ENCODE results near the gene SLC6A7. TPM values are rescaled to one million over a fixed set of nuclear protein-coding genes. Genes with fewer than 3 reads are reported as not detected.
A peak's percentile ranks its signal among the peaks of the same experiment; 100 is the strongest.

SLC6A7 gene
- total RNA-seq, 4 donors from 2014 or later, result not detected

DNA sequence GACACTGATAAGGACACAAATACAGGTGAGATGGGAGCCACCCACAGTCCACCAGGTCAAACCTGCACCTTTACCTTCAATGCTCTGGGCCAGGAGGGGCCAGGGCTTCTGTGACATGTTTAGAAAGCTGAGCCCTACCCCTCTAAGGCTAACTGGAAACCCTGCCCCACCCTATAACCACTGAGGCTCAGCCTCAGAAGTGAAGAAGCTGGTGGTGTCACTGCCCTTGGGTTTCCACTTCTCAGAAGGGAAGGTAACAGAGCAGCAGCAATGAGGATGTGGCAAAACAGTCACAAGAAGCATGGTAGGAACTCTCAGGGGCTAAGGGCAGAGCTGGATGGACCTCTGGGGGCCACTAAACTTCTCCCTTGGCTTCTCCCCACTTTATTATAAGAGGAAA is 40.2 kb upstream of the SLC6A7 start:
- Histone ChIP-seq H3K4me1 (peaks cover under 1 to 100% (median 30%) of the 10 kb centered on the region in 3 donors), H3K27ac (peak overlapping the region in 3 of 4 donors; percentile 65 to 90 (median 83)), H3K4me3 (peak overlapping the region in 1 of 2 donors; percentile 63), H3K27me3 (no peaks in the 10 kb centered on the region), H3K36me3 (peaks cover 0 to 19% of the 10 kb centered on the region in 2 donors), H3K9me3 (no peaks in the 10 kb centered on the region)
- no peak for ATAC-seq
- no peak for TF ChIP-seq POLR2AphosphoS5 (IDR thresholded peaks at IDR 0.05)

DNA sequence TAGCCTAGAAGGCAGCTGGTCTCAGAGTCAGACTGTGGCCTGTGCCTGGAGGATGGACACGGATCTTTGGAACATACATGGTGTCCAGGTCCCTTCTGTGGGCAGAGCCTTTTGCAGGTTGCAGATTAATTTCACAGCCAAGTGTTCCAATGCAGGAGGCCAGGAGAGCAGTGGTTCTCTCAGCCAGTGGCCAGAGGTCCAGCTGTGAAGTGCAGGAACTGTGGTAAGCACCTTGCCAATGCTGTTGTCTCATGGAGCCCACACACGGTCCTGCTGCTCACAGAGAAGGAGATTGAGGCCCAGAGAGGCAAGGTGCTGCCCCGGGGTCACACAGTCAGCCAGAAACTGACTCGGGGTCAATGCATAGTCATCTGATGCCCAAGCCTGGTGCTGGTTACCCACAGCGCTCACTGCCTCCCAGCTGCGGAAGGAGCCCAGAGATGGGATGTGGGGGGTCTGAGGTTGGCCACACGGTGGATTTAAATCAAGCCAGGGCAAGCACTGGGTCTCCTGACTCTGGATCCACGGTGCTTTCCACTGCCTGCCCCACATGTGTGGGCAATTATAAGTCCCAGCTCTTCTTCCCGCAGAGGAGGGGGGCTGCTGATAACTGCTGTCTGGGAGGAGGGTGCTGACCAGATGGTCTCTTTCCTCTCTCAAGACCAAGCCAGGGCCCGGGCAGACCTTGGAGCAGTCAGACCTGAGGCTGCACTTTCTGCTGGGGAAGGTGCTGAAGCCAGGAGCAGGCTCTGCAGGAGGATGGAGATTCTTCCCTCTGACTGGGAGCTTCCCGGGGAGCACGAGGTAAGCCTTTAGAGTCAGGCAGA is 37.0 kb upstream of the SLC6A7 start:
- ATAC-seq, result no peak
- TF ChIP-seq, protein P1, sequence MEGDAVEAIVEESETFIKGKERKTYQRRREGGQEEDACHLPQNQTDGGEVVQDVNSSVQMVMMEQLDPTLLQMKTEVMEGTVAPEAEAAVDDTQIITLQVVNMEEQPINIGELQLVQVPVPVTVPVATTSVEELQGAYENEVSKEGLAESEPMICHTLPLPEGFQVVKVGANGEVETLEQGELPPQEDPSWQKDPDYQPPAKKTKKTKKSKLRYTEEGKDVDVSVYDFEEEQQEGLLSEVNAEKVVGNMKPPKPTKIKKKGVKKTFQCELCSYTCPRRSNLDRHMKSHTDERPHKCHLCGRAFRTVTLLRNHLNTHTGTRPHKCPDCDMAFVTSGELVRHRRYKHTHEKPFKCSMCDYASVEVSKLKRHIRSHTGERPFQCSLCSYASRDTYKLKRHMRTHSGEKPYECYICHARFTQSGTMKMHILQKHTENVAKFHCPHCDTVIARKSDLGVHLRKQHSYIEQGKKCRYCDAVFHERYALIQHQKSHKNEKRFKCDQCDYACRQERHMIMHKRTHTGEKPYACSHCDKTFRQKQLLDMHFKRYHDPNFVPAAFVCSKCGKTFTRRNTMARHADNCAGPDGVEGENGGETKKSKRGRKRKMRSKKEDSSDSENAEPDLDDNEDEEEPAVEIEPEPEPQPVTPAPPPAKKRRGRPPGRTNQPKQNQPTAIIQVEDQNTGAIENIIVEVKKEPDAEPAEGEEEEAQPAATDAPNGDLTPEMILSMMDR (IDR thresholded peaks at IDR 0.05), result no peak
- no peak for TF ChIP-seq POLR2A (IDR thresholded peaks at IDR 0.05)
- TF ChIP-seq EP300 (IDR thresholded peaks at IDR 0.05), result no peak
- H3K36me3 ChIP-seq, result peaks cover 0 to 19% of the 10 kb centered on the region in 2 donors
- H3K4me3 ChIP-seq, result peak overlapping the region; percentile 6 to 63
- 73% methylated on average over 2 of the region's 12 CpGs; no CpG with 5 or more reads in 1 of the 2 donors for WGBS, 2 donors (ENCODE audit: low coverage in 1 of 2)
- peak overlapping the region in 3 of 4 donors; percentile 89 to 93 (median 90) for H3K27ac ChIP-seq
- no peaks in the 10 kb centered on the region for H3K9me3 ChIP-seq
- H3K4me1 ChIP-seq, result peaks cover 0 to 83% (median 20%) of the 10 kb centered on the region in 3 donors
- H3K27me3 ChIP-seq, result no peaks in the 10 kb centered on the region

DNA sequence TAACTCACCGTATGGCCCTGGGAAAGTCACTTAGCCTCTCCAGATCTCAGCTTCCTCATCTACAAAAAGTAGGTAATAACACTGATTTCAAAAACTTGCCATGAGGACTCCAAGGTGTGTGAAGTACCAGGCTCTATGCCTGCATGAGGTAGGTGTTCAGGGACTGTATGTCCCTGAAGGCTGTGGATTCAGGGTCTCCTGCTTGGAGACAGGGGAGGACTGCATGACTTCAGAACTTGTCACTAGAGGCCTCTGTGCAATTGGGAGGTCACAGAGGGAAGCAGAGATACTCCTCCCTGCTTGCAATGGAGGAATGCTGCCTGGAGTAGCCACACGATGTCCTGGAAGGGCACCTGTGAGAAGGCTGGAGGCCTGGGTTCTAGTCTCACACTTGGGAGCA is 36.4 kb upstream of the SLC6A7 start:
- Histone ChIP-seq H3K27me3 (no peaks in the 10 kb centered on the region), H3K27ac (peak overlapping the region in 3 of 4 donors; percentile 89 to 93 (median 90)), H3K36me3 (peaks cover 0 to 19% of the 10 kb centered on the region in 2 donors), H3K4me1 (peaks cover 0 to 83% (median 25%) of the 10 kb centered on the region in 3 donors), H3K9me3 (no peaks in the 10 kb centered on the region), H3K4me3 (peak overlapping the region; percentile 63 to 66)
- no CpG with 5 or more reads among the region's 2 CpGs for WGBS, 2 donors (ENCODE audit: low coverage in 1 of 2)
- TF ChIP-seq EP300 (IDR thresholded peaks at IDR 0.05) (no peak), POLR2A (IDR thresholded peaks at IDR 0.05) (no peak), POLR2AphosphoS5 (IDR thresholded peaks at IDR 0.05) (no peak)
- TF ChIP-seq, protein P1 (IDR thresholded peaks at IDR 0.05), result no peak
- ATAC-seq, result no peak

DNA sequence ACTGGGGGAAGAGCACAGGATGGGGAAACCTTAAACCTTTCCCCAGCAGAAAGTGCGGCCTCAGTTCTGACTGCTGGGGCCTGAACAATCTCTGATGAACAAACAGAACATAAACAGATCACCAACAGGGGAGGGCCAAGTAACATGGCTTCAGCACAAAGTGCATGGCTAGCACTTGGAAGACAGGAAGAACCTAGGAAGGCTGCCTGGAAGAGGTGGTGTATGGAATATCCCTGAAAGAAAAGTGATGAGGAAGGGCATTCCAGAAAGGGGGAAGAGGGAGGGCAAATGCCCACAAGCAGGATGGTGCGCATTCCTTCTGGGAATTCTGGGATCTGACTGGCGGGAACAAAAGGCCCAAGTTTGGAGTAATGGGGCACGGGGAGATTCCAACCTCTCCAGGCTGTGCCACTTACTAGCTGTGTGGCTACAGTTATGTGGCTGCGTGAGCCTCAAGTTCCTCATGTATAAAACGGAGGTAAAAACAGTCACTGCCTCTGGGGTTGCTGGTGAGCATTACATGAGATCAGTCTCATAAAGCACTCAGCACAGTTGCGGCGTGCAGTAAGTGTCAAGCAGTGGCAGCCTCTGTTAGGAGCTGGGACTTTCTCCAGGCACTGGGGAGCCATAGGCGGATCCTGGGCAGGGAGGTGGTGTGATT is 35.8 kb upstream of the SLC6A7 start:
- TF ChIP-seq, protein P1 (IDR thresholded peaks at IDR 0.05), result peak in 2 of 4 experiments; percentile 29 to 34
- peak in 1 of 2 donors; percentile 16 for TF ChIP-seq POLR2A (IDR thresholded peaks at IDR 0.05)
- TF ChIP-seq EP300 (IDR thresholded peaks at IDR 0.05), result no peak
- peak; percentile 55 for TF ChIP-seq POLR2AphosphoS5 (IDR thresholded peaks at IDR 0.05)
- Histone ChIP-seq H3K4me3 (peak overlapping the region; percentile 63 to 66), H3K27ac (peak overlapping the region in 3 of 4 donors; percentile 89 to 93 (median 90)), H3K36me3 (peaks cover 0 to 19% of the 10 kb centered on the region in 2 donors), H3K9me3 (no peaks in the 10 kb centered on the region), H3K4me1 (peaks cover 0 to 83% (median 22%) of the 10 kb centered on the region in 3 donors), H3K27me3 (no peaks in the 10 kb centered on the region)
- WGBS, 2 donors (ENCODE audit: low coverage in 1 of 2), result 50% methylated on average over 6 of the region's 9 CpGs; no CpG with 5 or more reads in 1 of the 2 donors
- no peak for ATAC-seq

DNA sequence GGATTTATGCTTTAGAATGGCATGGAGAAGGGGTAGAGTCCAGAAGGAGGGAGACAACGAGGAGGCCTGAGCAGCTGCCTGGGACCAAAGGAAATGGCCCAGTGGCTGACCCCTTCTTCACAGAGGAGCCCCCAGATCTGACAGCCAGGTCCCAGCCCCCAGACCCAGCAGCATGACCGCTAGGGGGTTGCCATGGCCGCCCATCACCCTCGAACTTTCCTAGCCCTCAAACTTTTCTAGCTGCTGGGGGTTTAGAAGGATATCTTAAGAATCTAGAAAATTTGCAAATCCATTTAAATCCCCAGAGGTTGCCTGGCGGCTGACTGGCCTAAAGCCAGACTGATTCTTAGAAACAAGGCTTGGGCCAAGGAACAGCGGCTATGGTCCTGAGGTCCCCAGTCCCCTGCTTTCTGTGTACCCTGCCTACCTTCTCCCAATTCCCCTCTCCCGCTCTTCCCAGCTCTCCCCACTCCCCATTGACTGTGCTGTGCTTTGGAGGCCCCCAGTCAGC is 35.2 kb upstream of the SLC6A7 start:
- no peaks in the 10 kb centered on the region for H3K9me3 ChIP-seq
- H3K4me3 ChIP-seq, result peak overlapping the region; percentile 63 to 66
- TF ChIP-seq, protein P1 (IDR thresholded peaks at IDR 0.05), result no peak
- no peak for TF ChIP-seq POLR2AphosphoS5 (IDR thresholded peaks at IDR 0.05)
- TF ChIP-seq EP300 (IDR thresholded peaks at IDR 0.05), result no peak
- no peak for ATAC-seq
- 83% methylated on average over 5 of the region's 7 CpGs; no CpG with 5 or more reads in 1 of the 2 donors for WGBS, 2 donors (ENCODE audit: low coverage in 1 of 2)
- no peaks in the 10 kb centered on the region for H3K27me3 ChIP-seq
- H3K4me1 ChIP-seq, result peaks cover 0 to 79% (median 21%) of the 10 kb centered on the region in 3 donors
- H3K36me3 ChIP-seq, result peaks cover 0 to 19% of the 10 kb centered on the region in 2 donors
- H3K27ac ChIP-seq, result peak overlapping the region; percentile 81 to 93 (median 90)

Measured in gastroesophageal sphincter (tissue), 4 donors.